DND-41 (cell line): Measurements from ENCODE around the gene BRINP1.

Experiments
- ATAC-seq: fragments of 200-7000 bp; cut with Tn5 transposase; 3 replicates; pipeline ENCODE4 v1.9.1; 2021; ENCODE audit warnings: low read depth; ENCODE audit not compliant: insufficient read depth
- DNase-seq: peaks from one replicate; pipeline ENCODE4 v3.0.0-alpha.2; 2020
- H2AFZ ChIP-seq: 2 replicates; pipeline ENCODE4 v1.6.0; 2012; ENCODE audit warnings: low read depth, low read length
- H3K27ac ChIP-seq: 2 replicates; pipeline ENCODE4 v1.5.1; 2012; ENCODE audit warnings: low read length, inconsistent platforms
- H3K27me3 ChIP-seq: fragments of 200-600 bp; sonication (generic); 2 replicates; pipeline ENCODE4 v1.6.0; 2012; ENCODE audit warnings: low read length, mild to moderate bottlenecking, inconsistent platforms; ENCODE audit not compliant: insufficient read depth, poor library complexity
- H3K36me3 ChIP-seq: 2 replicates; pipeline ENCODE4 v1.5.1; 2012; ENCODE audit warnings: low read length, inconsistent platforms; ENCODE audit not compliant: insufficient read depth
- H3K4me1 ChIP-seq: 2 replicates; pipeline ENCODE4 v1.5.1; 2012; ENCODE audit warnings: mild to moderate bottlenecking, low read length; ENCODE audit not compliant: insufficient read depth
- H3K4me2 ChIP-seq: 2 replicates; pipeline ENCODE4 v1.6.0; 2012; ENCODE audit warnings: mild to moderate bottlenecking, moderate library complexity, low read length, inconsistent platforms; ENCODE audit not compliant: insufficient read depth
- H3K4me3 ChIP-seq, 2 experiments: fragments of 200-600 bp in 1 of 2; shearing (Covaris generic) in 1 of 2; 2 replicates each; pipeline ENCODE4 v1.5.1; 2012 to 2016; ENCODE audit warnings: inconsistent platforms in 2 of 2, low read length in 2 of 2, mild to moderate bottlenecking in 2 of 2, low read depth in 1 of 2, moderate library complexity in 1 of 2
- H3K79me2 ChIP-seq: 2 replicates; pipeline ENCODE4 v1.6.0; 2012; ENCODE audit warnings: low read length, inconsistent platforms; ENCODE audit not compliant: insufficient read depth
- H3K9ac ChIP-seq: 2 replicates; pipeline ENCODE4 v1.6.0; 2012; ENCODE audit warnings: low read depth, mild to moderate bottlenecking, inconsistent platforms, low read length, moderate library complexity
- H3K9me3 ChIP-seq: 2 replicates; pipeline ENCODE4 v1.5.1; 2012; ENCODE audit warnings: low read length, moderate library complexity, mild to moderate bottlenecking, inconsistent platforms; ENCODE audit not compliant: insufficient read depth, severe bottlenecking
- H4K20me1 ChIP-seq: 2 replicates; pipeline ENCODE4 v1.6.0; 2012; ENCODE audit warnings: low read length; ENCODE audit not compliant: insufficient read depth
- EZH2 ChIP-seq: IDR thresholded peaks from 3 replicates; pipeline ENCODE4 v1.6.1; 2012; ENCODE audit warnings: borderline replicate concordance, low read depth, mild to moderate bottlenecking, moderate library complexity, low read length, inconsistent platforms; ENCODE audit not compliant: severe bottlenecking
- TF ChIP-seq, protein P1 (sequence below): IDR thresholded peaks from 2 replicates; pipeline ENCODE4 v1.5.1; 2012; ENCODE audit warnings: borderline replicate concordance, low read length, moderate library complexity, mild to moderate bottlenecking; ENCODE audit not compliant: poor library complexity, severe bottlenecking; ENCODE audit errors: extremely low read depth

The BRINP1 gene

DNA sequence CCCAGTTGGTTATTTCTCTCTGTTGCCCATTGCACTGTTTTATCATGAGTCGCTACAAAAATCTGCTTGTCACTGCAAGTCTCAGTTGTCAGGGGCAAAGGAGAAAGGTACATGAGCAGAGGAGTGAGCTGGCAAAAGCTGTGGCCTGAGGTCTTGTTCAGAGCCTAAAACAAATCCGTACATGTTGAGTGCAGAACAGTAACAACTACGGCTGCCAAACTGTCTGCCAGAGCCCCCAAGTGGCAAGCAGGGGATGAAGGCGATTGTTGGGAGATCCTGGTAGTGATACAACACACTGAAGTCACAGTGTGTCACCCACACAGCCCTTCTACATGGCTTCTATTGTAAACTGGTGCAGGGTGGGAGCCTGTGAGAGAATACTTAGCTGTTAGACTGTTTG, 50.9 kb downstream of the BRINP1 start:
- Histone ChIP-seq H3K4me2 (no peak overlapping the region), H3K4me1 (no peaks in the 10 kb centered on the region), H3K9me3 (no peaks in the 10 kb centered on the region), H3K36me3 (no peaks in the 10 kb centered on the region), H3K27ac (no peak overlapping the region), H3K9ac (no peak overlapping the region), H3K4me3 (no peak overlapping the region), H4K20me1 (no peaks in the 10 kb centered on the region), H3K79me2 (no peaks in the 10 kb centered on the region), H3K27me3 (no peaks in the 10 kb centered on the region), H2AFZ (no peak overlapping the region)
- TF ChIP-seq, protein P1, sequence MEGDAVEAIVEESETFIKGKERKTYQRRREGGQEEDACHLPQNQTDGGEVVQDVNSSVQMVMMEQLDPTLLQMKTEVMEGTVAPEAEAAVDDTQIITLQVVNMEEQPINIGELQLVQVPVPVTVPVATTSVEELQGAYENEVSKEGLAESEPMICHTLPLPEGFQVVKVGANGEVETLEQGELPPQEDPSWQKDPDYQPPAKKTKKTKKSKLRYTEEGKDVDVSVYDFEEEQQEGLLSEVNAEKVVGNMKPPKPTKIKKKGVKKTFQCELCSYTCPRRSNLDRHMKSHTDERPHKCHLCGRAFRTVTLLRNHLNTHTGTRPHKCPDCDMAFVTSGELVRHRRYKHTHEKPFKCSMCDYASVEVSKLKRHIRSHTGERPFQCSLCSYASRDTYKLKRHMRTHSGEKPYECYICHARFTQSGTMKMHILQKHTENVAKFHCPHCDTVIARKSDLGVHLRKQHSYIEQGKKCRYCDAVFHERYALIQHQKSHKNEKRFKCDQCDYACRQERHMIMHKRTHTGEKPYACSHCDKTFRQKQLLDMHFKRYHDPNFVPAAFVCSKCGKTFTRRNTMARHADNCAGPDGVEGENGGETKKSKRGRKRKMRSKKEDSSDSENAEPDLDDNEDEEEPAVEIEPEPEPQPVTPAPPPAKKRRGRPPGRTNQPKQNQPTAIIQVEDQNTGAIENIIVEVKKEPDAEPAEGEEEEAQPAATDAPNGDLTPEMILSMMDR: no peak
- ATAC-seq (no peak), DNase-seq (no peak)

DNA sequence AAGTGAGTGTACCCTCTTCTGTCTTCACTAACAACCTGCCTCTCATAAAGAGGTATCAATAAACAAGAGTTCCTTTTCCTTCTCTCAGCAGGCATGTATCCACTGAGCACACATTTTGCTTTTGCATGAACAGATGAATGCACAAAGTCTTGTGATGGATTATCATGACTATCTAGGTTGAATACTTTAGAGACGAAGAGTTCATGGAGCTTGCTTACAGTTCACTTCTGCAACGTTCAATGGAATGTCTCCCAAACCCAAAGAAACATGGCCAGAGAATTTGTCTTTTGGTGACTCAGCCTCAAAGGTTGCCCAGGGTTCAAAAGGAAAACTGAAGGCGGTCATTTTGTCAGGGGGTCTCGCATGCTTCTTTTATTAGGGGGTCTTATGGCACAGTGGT, 55.4 kb downstream of the BRINP1 start:
- no peaks in the 10 kb centered on the region for H4K20me1 ChIP-seq
- DNase-seq (no peak), ATAC-seq (no peak)
- H3K27me3 ChIP-seq: no peaks in the 10 kb centered on the region
- H3K4me3 ChIP-seq: no peak overlapping the region
- H2AFZ ChIP-seq: no peak overlapping the region
- no peak overlapping the region for H3K9ac ChIP-seq
- no peaks in the 10 kb centered on the region for H3K9me3 ChIP-seq
- H3K4me1 ChIP-seq: no peaks in the 10 kb centered on the region
- H3K36me3 ChIP-seq: no peaks in the 10 kb centered on the region
- no peak overlapping the region for H3K27ac ChIP-seq
- TF ChIP-seq, protein P1: no peak
- no peak for TF ChIP-seq EZH2
- H3K79me2 ChIP-seq: no peaks in the 10 kb centered on the region
- no peak overlapping the region for H3K4me2 ChIP-seq

DNA sequence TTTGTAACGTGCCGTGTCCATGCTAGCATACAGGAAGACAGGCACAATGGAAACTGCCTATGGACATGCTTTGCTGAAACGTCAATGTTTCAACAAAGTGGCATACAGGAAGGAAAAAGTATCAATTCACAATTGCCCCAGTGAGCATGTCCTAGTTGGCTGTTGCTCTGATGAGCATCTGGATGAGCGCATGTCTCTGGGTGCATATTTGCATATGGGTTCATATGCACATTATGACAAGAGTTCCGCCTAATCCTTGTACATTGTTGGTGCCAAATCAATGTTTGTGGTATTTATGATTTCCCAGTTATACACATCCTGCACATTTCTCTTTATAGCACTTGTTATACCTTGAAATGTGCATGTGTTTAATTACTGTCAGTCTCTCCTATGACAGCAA, 58.5 kb downstream of the BRINP1 start:
- Histone ChIP-seq H3K4me1 (no peaks in the 10 kb centered on the region), H3K4me3 (no peak overlapping the region), H3K36me3 (no peaks in the 10 kb centered on the region), H3K79me2 (no peaks in the 10 kb centered on the region), H3K9me3 (no peaks in the 10 kb centered on the region), H4K20me1 (no peaks in the 10 kb centered on the region), H3K9ac (no peak overlapping the region), H2AFZ (no peak overlapping the region), H3K4me2 (no peak overlapping the region), H3K27me3 (no peaks in the 10 kb centered on the region), H3K27ac (no peak overlapping the region)
- ATAC-seq (no peak), DNase-seq (no peak)
- TF ChIP-seq EZH2: no peak
- TF ChIP-seq, protein P1: no peak

DNA sequence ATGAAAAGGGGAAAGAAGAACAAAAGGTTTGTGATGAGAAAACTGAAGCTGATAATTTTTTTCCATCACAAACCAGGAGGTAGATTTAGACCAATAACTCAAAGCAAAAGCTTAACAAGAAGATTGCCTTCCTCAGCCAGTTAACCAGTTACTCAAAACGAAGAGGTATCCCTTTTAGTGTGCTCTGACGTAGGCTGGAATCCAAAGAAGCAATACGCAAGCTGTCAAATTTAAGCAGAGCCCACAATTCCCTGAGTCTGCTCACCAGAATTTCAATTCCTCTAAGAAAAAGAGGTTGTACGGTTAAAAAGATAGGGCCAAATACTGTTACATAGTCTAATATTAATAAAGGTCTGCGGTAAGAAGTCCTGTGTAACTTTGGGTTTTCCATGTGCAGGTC, 61.8 kb downstream of the BRINP1 start:
- Histone ChIP-seq H3K79me2 (no peaks in the 10 kb centered on the region), H3K36me3 (no peaks in the 10 kb centered on the region), H3K9ac (no peak overlapping the region), H4K20me1 (no peaks in the 10 kb centered on the region), H3K27ac (no peak overlapping the region), H3K9me3 (no peaks in the 10 kb centered on the region), H3K4me3 (no peak overlapping the region), H3K4me2 (no peak overlapping the region), H3K27me3 (no peaks in the 10 kb centered on the region), H3K4me1 (no peaks in the 10 kb centered on the region), H2AFZ (no peak overlapping the region)
- TF ChIP-seq EZH2: no peak
- TF ChIP-seq, protein P1: no peak
- DNase-seq: no peak
- ATAC-seq: no peak
